PC-9 (cell line): Measurements from ENCODE around the gene GPM6B. TPM values are rescaled to one million over a fixed set of nuclear protein-coding genes. Genes with fewer than 3 reads are reported as not detected.

ENCODE experiments used
- BruUV-seq: library from RNA; stranded (reverse); fragments of 400-500 nt; replicated peaks from 2 replicates; lab custom pipeline; 2021; lab: Mats Ljungman, UMichigan
- CTCF ChIA-PET: fragments of 300-600 bp; sonication (Branson Sonifier 250); formaldehyde crosslinking; loops from one replicate; lab custom pipeline; 2022; ENCODE audit warnings: antibody characterized with exemption; lab: Charles Lee
- POLR2A ChIA-PET: fragments of 300-600 bp; sonication (Branson Sonifier 250); formaldehyde crosslinking; loops from one replicate; lab custom pipeline; 2022; ENCODE audit warnings: antibody characterized with exemption; ENCODE audit not compliant: unreplicated experiment; lab: Charles Lee
- DNase-seq, 2 experiments: peaks; one replicate each; pipeline versions ENCODE4 v3.0.0 to v3.0.0-alpha.2; 2015 to 2022; ENCODE audit warnings: mixed read lengths in 1 of 2
- H2AFZ ChIP-seq: fragments of 200-600 bp; sonication (generic); 2 replicates; pipeline ENCODE4 v1.8.1; 2017; ENCODE audit warnings: antibody characterized with exemption
- H3F3A ChIP-seq: fragments of 200-600 bp; sonication (generic); 2 replicates; pipeline ENCODE4 v1.8.1; 2017; ENCODE audit warnings: antibody characterized with exemption, mild to moderate bottlenecking, low read depth; ENCODE audit not compliant: insufficient read depth
- H3K27ac ChIP-seq: fragments of 200-600 bp; sonication (generic); 2 replicates; pipeline ENCODE4 v1.6.1; 2016; ENCODE audit warnings: mixed run types
- H3K27me3 ChIP-seq: fragments of 200-600 bp; sonication (generic); 2 replicates; pipeline ENCODE4 v1.6.1; 2016; ENCODE audit warnings: low read depth, mixed run types; ENCODE audit not compliant: insufficient read depth
- H3K36me3 ChIP-seq: fragments of 200-600 bp; sonication (generic); 2 replicates; pipeline ENCODE4 v1.6.1; 2016; ENCODE audit warnings: low read depth, mixed run types
- H3K4me1 ChIP-seq: fragments of 200-600 bp; sonication (generic); replicated peaks from 2 replicates; pipeline ENCODE4 v1.6.1; 2016; ENCODE audit warnings: mixed run types; ENCODE audit not compliant: insufficient read depth
- H3K4me2 ChIP-seq: fragments of 200-600 bp; sonication (generic); 2 replicates; pipeline ENCODE4 v1.6.1; 2017; ENCODE audit warnings: mixed run types
- H3K4me3 ChIP-seq: fragments of 200-600 bp; sonication (generic); 2 replicates; pipeline ENCODE4 v1.6.1; 2016; ENCODE audit warnings: mixed run types
- H3K79me2 ChIP-seq: fragments of 200-600 bp; sonication (generic); 2 replicates; pipeline ENCODE4 v1.6.1; 2017; ENCODE audit warnings: low read depth, mixed run types
- H3K9me2 ChIP-seq: fragments of 200-600 bp; sonication (generic); 2 replicates; pipeline ENCODE4 v1.8.1; 2017; ENCODE audit warnings: mild to moderate bottlenecking; ENCODE audit not compliant: insufficient read depth
- H3K9me3 ChIP-seq: fragments of 200-600 bp; sonication (generic); 2 replicates; pipeline ENCODE4 v1.8.1; 2016; ENCODE audit warnings: low read depth; ENCODE audit not compliant: insufficient read depth
- H4K20me1 ChIP-seq: fragments of 200-600 bp; sonication (generic); 2 replicates; pipeline ENCODE4 v1.8.1; 2017; ENCODE audit not compliant: insufficient read depth
- CTCF ChIP-seq: fragments of 200-600 bp; sonication (generic); conservative IDR thresholded peaks from 2 replicates; pipeline ENCODE4 v1.6.1; 2017; ENCODE audit warnings: mixed run types, antibody characterized with exemption, mild to moderate bottlenecking, moderate library complexity
- EZH2 ChIP-seq: fragments of 200-600 bp; sonication (generic); IDR thresholded peaks from 2 replicates; pipeline ENCODE4 v1.8.0; 2017; ENCODE audit warnings: antibody characterized with exemption, low read depth
- intact Hi-C: fragments of 100-400 bp; cut with micrococcal nuclease; formaldehyde crosslinking; loops from one replicate; pipeline ENCODE4 v1.10.0; 2022; ENCODE audit not compliant: unreplicated experiment
- total RNA-seq: library from RNA; stranded (reverse); gene quantifications from 2 replicates; pipeline ENCODE4 v1.2.3, GENCODE V29; 2021

The GPM6B gene
- total RNA-seq, 1 experiment from 2014 or later: not detected

DNA sequence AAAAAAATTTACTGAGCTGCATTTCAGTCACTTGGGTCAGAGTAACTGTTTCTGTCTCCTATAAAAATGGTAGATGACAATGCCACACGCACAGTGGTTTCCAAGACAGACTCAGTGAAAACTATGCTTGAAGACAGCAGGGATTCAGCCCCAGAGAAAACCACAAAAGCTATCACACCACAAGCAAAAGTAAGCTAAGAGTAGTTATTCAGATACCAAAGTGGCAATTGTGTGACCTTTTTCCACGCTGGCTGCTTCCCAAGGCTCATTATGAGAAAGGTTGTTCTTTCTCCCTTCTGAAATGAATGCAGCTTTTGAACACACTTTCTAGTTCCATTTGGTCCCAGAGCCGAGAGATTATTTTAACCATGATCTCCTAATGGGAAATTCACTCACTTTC is 46.4 kb upstream of the GPM6B start:
- no peak for DNase-seq
- Histone ChIP-seq H3K27ac (no peak overlapping the region), H3F3A (no peaks in the 10 kb centered on the region), H2AFZ (no peak overlapping the region), H3K4me1 (no peaks in the 10 kb centered on the region), H3K4me2 (no peak overlapping the region), H3K36me3 (no peaks in the 10 kb centered on the region), H3K27me3 (peaks cover 9% of the 10 kb centered on the region), H4K20me1 (no peaks in the 10 kb centered on the region), H3K4me3 (no peak overlapping the region), H3K79me2 (no peaks in the 10 kb centered on the region), H3K9me2 (no peaks in the 10 kb centered on the region), H3K9me3 (no peaks in the 10 kb centered on the region)
- intact Hi-C loops: no loop called here
- TF ChIP-seq CTCF (no peak), EZH2 (no peak)
- CTCF ChIA-PET: no interaction called here
- POLR2A ChIA-PET: no interaction called here
- BruUV-seq: no TSS peak

- Histone ChIP-seq H3K4me2 (no peak overlapping the region), H3K4me3 (no peak overlapping the region), H3F3A (no peaks in the 10 kb centered on the region), H2AFZ (no peak overlapping the region), H3K27me3 (peaks cover 4% of the 10 kb centered on the region), H4K20me1 (no peaks in the 10 kb centered on the region), H3K36me3 (no peaks in the 10 kb centered on the region), H3K9me3 (no peaks in the 10 kb centered on the region), H3K79me2 (no peaks in the 10 kb centered on the region), H3K9me2 (no peaks in the 10 kb centered on the region), H3K27ac (no peak overlapping the region), H3K4me1 (no peaks in the 10 kb centered on the region)
- intact Hi-C loops: no loop called here
- TF ChIP-seq EZH2 (no peak), CTCF (no peak)
- CTCF ChIA-PET: no interaction called here
- DNase-seq: no peak
- POLR2A ChIA-PET: no interaction called here
- no TSS peak for BruUV-seq
These were observed 42.8 kb upstream of the GPM6B start for GRCh38 chrX:13859724-13860123.

GRCh38 chrX:13857804-13858203 is 40.9 kb upstream of the GPM6B start:
- H3K27ac ChIP-seq: no peak overlapping the region
- ChIA-PET CTCF (no interaction called here), POLR2A (no interaction called here)
- H3K4me3 ChIP-seq: no peak overlapping the region
- no peaks in the 10 kb centered on the region for H3K36me3 ChIP-seq
- H4K20me1 ChIP-seq: no peaks in the 10 kb centered on the region
- TF ChIP-seq EZH2 (no peak), CTCF (no peak)
- H3K27me3 ChIP-seq: no peaks in the 10 kb centered on the region; the same call in 1 of the 2 replicates
- no peak for DNase-seq
- no peaks in the 10 kb centered on the region for H3K4me1 ChIP-seq
- no peaks in the 10 kb centered on the region for H3K9me3 ChIP-seq
- no peaks in the 10 kb centered on the region for H3F3A ChIP-seq
- no TSS peak for BruUV-seq
- no peak overlapping the region for H3K4me2 ChIP-seq
- intact Hi-C loops: no loop called here
- H3K79me2 ChIP-seq: no peaks in the 10 kb centered on the region
- no peak overlapping the region for H2AFZ ChIP-seq
- H3K9me2 ChIP-seq: no peaks in the 10 kb centered on the region
